H9 (cell line): ENCODE results near the gene PRPH. TPM values are rescaled to one million over a fixed set of nuclear protein-coding genes. Genes with fewer than 3 reads are reported as not detected.
A peak's percentile ranks its signal among the peaks of the same experiment; 100 is the strongest.

Source experiments
- DNase-seq: peaks from one replicate; pipeline ENCODE4 v3.0.0-alpha.2; 2017
- H2AFZ ChIP-seq: one replicate; pipeline ENCODE4 v1.6.1; 2013; ENCODE audit warnings: mild to moderate bottlenecking, low read length, control low read depth, moderate library complexity
- H2AK5ac ChIP-seq: 2 replicates; pipeline ENCODE4 v1.6.1; 2013; ENCODE audit warnings: low read length, control low read depth, mixed read lengths; ENCODE audit not compliant: insufficient read length
- H2BK120ac ChIP-seq: one replicate; pipeline ENCODE4 v1.6.1; 2013; ENCODE audit warnings: low read depth, mild to moderate bottlenecking, low read length, control low read depth, inconsistent platforms; ENCODE audit not compliant: poor library complexity, severe bottlenecking
- H2BK12ac ChIP-seq: 2 replicates; pipeline ENCODE4 v1.6.1; 2013; ENCODE audit warnings: low read length, control low read depth, mixed read lengths, low read depth; ENCODE audit not compliant: insufficient read length
- H2BK15ac ChIP-seq: 2 replicates; pipeline ENCODE4 v1.6.1; 2013; ENCODE audit warnings: low read depth, low read length, control low read depth
- H2BK20ac ChIP-seq: one replicate; pipeline ENCODE4 v1.6.1; 2013; ENCODE audit warnings: low read depth, mild to moderate bottlenecking, low read length, control low read depth, inconsistent platforms; ENCODE audit not compliant: poor library complexity, severe bottlenecking
- H2BK5ac ChIP-seq: 2 replicates; pipeline ENCODE4 v1.6.1; 2013; ENCODE audit warnings: low read length, control low read depth, mixed read lengths; ENCODE audit not compliant: insufficient read length
- H3K14ac ChIP-seq: 2 replicates; pipeline ENCODE4 v1.6.1; 2013; ENCODE audit warnings: low read length, control low read depth; ENCODE audit not compliant: insufficient read depth
- H3K18ac ChIP-seq: 2 replicates; pipeline ENCODE4 v1.6.1; 2013; ENCODE audit warnings: low read depth, mild to moderate bottlenecking, mixed read lengths, low read length, control low read depth; ENCODE audit not compliant: insufficient read length
- H3K23ac ChIP-seq: 2 replicates; pipeline ENCODE4 v1.6.1; 2013; ENCODE audit warnings: low read length, control low read depth, mixed read lengths, low read depth; ENCODE audit not compliant: insufficient read length
- H3K23me2 ChIP-seq: 2 replicates; pipeline ENCODE4 v1.6.1; 2013; ENCODE audit warnings: low read depth, mild to moderate bottlenecking, mixed read lengths, low read length, control low read depth; ENCODE audit not compliant: insufficient read length, poor library complexity, severe bottlenecking
- H3K27ac ChIP-seq: 2 replicates; pipeline ENCODE4 v1.5.1; 2013; ENCODE audit warnings: low read length, control low read depth, mixed read lengths, low read depth; ENCODE audit not compliant: insufficient read length
- H3K27me3 ChIP-seq: 2 replicates; pipeline ENCODE4 v1.6.1; 2013; ENCODE audit warnings: low read length, control low read depth, inconsistent platforms; ENCODE audit not compliant: insufficient read depth
- H3K4ac ChIP-seq: 2 replicates; pipeline ENCODE4 v1.6.1; 2013; ENCODE audit warnings: low read depth, mild to moderate bottlenecking, control low read depth, inconsistent platforms, low read length, moderate library complexity
- H3K4me1 ChIP-seq: 2 replicates; pipeline ENCODE4 v1.6.1; 2013; ENCODE audit warnings: low read length, control low read depth, inconsistent platforms; ENCODE audit not compliant: insufficient read depth
- H3K4me2 ChIP-seq: 2 replicates; pipeline ENCODE4 v1.6.1; 2013; ENCODE audit warnings: low read length, control low read depth, mixed read lengths; ENCODE audit not compliant: insufficient read length, insufficient read depth
- H3K56ac ChIP-seq: 2 replicates; pipeline ENCODE4 v1.6.1; 2013; ENCODE audit warnings: low read depth, mild to moderate bottlenecking, mixed read lengths, low read length, control low read depth; ENCODE audit not compliant: insufficient read length
- H3K79me1 ChIP-seq: 2 replicates; pipeline ENCODE4 v1.6.1; 2013; ENCODE audit warnings: low read depth, mild to moderate bottlenecking, moderate library complexity, low read length, control low read depth, inconsistent platforms; ENCODE audit not compliant: insufficient read depth, poor library complexity, severe bottlenecking
- H3K79me2 ChIP-seq: 2 replicates; pipeline ENCODE4 v1.6.1; 2013; ENCODE audit warnings: low read length, control low read depth, inconsistent platforms; ENCODE audit not compliant: insufficient read depth
- H3K9ac ChIP-seq: 2 replicates; pipeline ENCODE4 v1.6.1; 2013; ENCODE audit warnings: low read length, control low read depth, mixed read lengths; ENCODE audit not compliant: insufficient read length; ENCODE audit errors: extremely low read depth
- H3K9me3 ChIP-seq: one replicate; pipeline ENCODE4 v1.6.1; 2013; ENCODE audit warnings: low read depth, low read length, inconsistent platforms; ENCODE audit not compliant: control insufficient read depth
- H3T11ph ChIP-seq: one replicate; pipeline ENCODE4 v1.6.1; 2013; ENCODE audit warnings: mild to moderate bottlenecking, low read length, control low read depth, inconsistent platforms
- H4K20me1 ChIP-seq: one replicate; pipeline ENCODE4 v1.6.1; 2013; ENCODE audit not compliant: control insufficient read depth, insufficient read length, insufficient read depth
- H4K5ac ChIP-seq: 2 replicates; pipeline ENCODE4 v1.6.1; 2013; ENCODE audit warnings: low read depth, mild to moderate bottlenecking, mixed read lengths, low read length, control low read depth; ENCODE audit not compliant: insufficient read length
- H4K8ac ChIP-seq: replicated peaks from 2 replicates; pipeline ENCODE4 v1.6.1; 2013; ENCODE audit warnings: low read length, control low read depth, mixed read lengths, low read depth; ENCODE audit not compliant: insufficient read length
- H4K91ac ChIP-seq: 2 replicates; pipeline ENCODE4 v1.6.1; 2013; ENCODE audit warnings: low read depth, mild to moderate bottlenecking, moderate library complexity, mixed read lengths, low read length, control low read depth; ENCODE audit not compliant: insufficient read length
- H3K27ac Mint-ChIP-seq, 3 experiments: 2 replicates in 2 of 3; 3 replicates in 1 of 3; pipeline ENCODE4 v1.8.0; 2020 to 2021; ENCODE audit warnings: mixed read lengths in 3 of 3, mild to moderate bottlenecking in 1 of 3, moderate library complexity in 1 of 3
- H3K27me3 Mint-ChIP-seq: 2 replicates; pipeline ENCODE4 v1.8.0; 2021; ENCODE audit warnings: low read depth, mild to moderate bottlenecking, moderate library complexity, mixed read lengths
- H3K36me3 Mint-ChIP-seq, 3 experiments: 2 replicates in 2 of 3; 3 replicates in 1 of 3; pipeline ENCODE4 v1.8.0; 2020 to 2021; ENCODE audit warnings: low read depth in 3 of 3, mixed read lengths in 3 of 3; ENCODE audit not compliant: insufficient read depth in 1 of 3
- H3K4me1 Mint-ChIP-seq, 2 experiments: 2 replicates each; pipeline ENCODE4 v1.8.0; 2020; ENCODE audit warnings: mixed read lengths in 2 of 2
- H3K4me3 Mint-ChIP-seq, 2 experiments: 2 replicates in 1 of 2; 3 replicates in 1 of 2; pipeline ENCODE4 v1.8.0; 2020 to 2021; ENCODE audit warnings: mild to moderate bottlenecking in 2 of 2, mixed read lengths in 2 of 2, moderate library complexity in 1 of 2
- H3K9me3 Mint-ChIP-seq, 2 experiments: 2 replicates in 1 of 2; 3 replicates in 1 of 2; pipeline ENCODE4 v1.8.0; 2020; ENCODE audit warnings: mild to moderate bottlenecking in 2 of 2, mixed read lengths in 2 of 2, moderate library complexity in 1 of 2
- WGBS: extraction: QIAGEN DNeasy Blood & Tissue Kit; methylation state at CpG from one replicate; pipeline ENCODE4 v1.1.7; 2013; ENCODE audit warnings: missing lambda C conversion rate, low lambda C conversion rate, mixed read lengths; ENCODE audit not compliant: insufficient read length; ENCODE audit errors: extremely low coverage; 5-methylcytosine and 5-hydroxymethylcytosine counted together
- total RNA-seq: library from RNA; stranded (reverse); gene quantifications from 2 replicates; pipeline ENCODE4 v1.2.1, GENCODE V29; 2021
- TF ChIP-seq, protein P1 (sequence below): fragments of 200-600 bp; sonication (generic); conservative IDR thresholded peaks from 3 replicates; pipeline ENCODE4 v1.8.0; 2021; ENCODE audit warnings: antibody characterized with exemption, mild to moderate bottlenecking

The PRPH gene
- total RNA-seq, 1 experiment from 2014 or later: 1.1 TPM

DNA sequence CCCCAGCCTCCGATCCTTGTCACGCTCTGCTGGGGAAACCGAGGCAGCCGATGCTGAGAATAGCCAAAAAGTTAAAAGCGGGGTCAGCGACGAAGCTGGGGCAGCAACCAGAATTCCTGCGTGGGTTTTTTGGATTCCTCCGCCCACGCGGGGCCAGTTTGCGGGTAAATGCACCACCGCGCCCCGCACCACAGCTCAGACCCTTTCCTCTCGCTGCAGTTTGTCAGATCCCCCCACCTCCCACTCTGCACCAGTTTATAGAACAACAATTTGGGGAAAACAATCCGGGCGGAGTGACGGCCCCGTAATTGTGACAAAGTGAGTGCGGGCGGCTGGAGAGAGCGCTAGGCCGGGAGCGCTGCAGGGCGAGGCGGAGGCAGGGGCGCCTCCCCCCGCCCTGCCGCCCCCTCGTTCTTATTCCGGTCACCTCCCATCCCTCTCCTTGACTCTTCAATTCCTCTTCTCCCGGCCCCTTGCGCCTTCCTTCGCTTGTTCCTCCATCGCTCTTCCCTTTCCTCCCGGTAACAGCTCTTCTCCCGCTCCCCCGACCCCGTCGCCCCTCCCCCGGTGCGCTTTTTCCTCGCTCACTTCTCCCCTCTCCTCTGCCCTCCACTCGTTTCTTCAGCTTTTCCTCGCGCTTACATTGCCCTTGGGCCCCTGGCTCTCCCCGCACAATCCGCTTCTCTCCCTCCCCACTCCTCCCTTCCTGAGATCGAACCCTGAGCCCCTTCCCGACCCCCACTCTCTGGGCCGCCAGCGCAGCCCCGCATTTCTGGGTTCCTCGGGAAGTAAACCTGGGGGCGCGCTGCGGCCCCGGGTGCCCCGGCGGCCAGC lies 51.1 kb downstream of the PRPH start:
- peak; percentile 54 for DNase-seq
- peaks cover 3% of the 10 kb centered on the region; the same call in 1 of the 2 replicates for H3K4me1 ChIP-seq

More for the DNA sequence above, 51.1 kb downstream of the PRPH start:
- Histone ChIP-seq H3K14ac (no peak overlapping the region), H2BK120ac (no peak overlapping the region), H3K9me3 (no peaks in the 10 kb centered on the region), H2BK12ac (no peak overlapping the region), H4K20me1 (peaks cover 3% of the 10 kb centered on the region), H2BK5ac (no peak overlapping the region), H3K9ac (no peak overlapping the region), H2AFZ (no peak overlapping the region), H3K23ac (no peak overlapping the region), H3K79me2 (no peaks in the 10 kb centered on the region), H4K5ac (no peak overlapping the region), H3K27me3 (peaks cover 65% of the 10 kb centered on the region), H3T11ph (no peak overlapping the region), H3K56ac (no peak overlapping the region), H2AK5ac (no peak overlapping the region), H3K4ac (no peak overlapping the region), H3K4me2 (peak overlapping the region; percentile 45), H3K79me1 (no peaks in the 10 kb centered on the region), H3K18ac (no peak overlapping the region), H2BK15ac (no peak overlapping the region), H2BK20ac (no peak overlapping the region), H3K23me2 (peaks cover 36% of the 10 kb centered on the region), H4K8ac (no peak overlapping the region), H3K27ac (no peak overlapping the region), H4K91ac (no peak overlapping the region)
- Mint-ChIP-seq H3K27ac (no peak overlapping the region), H3K9me3 (peaks cover 1 to 3% of the 10 kb centered on the region in 2 experiments; a peak in 2 of 5 replicates), H3K36me3 (peaks cover 0 to 1% (median 0%) of the 10 kb centered on the region in 3 experiments; a peak in 1 of 7 replicates), H3K4me1 (peaks cover 33 to 38% of the 10 kb centered on the region in 2 experiments), H3K4me3 (peak overlapping the region; percentile 61 to 87), H3K27me3 (peaks cover 95% of the 10 kb centered on the region)
- TF ChIP-seq, protein P1, sequence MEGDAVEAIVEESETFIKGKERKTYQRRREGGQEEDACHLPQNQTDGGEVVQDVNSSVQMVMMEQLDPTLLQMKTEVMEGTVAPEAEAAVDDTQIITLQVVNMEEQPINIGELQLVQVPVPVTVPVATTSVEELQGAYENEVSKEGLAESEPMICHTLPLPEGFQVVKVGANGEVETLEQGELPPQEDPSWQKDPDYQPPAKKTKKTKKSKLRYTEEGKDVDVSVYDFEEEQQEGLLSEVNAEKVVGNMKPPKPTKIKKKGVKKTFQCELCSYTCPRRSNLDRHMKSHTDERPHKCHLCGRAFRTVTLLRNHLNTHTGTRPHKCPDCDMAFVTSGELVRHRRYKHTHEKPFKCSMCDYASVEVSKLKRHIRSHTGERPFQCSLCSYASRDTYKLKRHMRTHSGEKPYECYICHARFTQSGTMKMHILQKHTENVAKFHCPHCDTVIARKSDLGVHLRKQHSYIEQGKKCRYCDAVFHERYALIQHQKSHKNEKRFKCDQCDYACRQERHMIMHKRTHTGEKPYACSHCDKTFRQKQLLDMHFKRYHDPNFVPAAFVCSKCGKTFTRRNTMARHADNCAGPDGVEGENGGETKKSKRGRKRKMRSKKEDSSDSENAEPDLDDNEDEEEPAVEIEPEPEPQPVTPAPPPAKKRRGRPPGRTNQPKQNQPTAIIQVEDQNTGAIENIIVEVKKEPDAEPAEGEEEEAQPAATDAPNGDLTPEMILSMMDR: no peak
- no CpG with 5 or more reads among the region's 61 CpGs for WGBS
